ENCODE data around the gene FAM13B.
"Not testable (repeated sequence)": the region's sequence is repeated elsewhere in the genome, so short reads cannot be mapped to it uniquely, and the experiment has no call there.

FAM13B gene

DNA sequence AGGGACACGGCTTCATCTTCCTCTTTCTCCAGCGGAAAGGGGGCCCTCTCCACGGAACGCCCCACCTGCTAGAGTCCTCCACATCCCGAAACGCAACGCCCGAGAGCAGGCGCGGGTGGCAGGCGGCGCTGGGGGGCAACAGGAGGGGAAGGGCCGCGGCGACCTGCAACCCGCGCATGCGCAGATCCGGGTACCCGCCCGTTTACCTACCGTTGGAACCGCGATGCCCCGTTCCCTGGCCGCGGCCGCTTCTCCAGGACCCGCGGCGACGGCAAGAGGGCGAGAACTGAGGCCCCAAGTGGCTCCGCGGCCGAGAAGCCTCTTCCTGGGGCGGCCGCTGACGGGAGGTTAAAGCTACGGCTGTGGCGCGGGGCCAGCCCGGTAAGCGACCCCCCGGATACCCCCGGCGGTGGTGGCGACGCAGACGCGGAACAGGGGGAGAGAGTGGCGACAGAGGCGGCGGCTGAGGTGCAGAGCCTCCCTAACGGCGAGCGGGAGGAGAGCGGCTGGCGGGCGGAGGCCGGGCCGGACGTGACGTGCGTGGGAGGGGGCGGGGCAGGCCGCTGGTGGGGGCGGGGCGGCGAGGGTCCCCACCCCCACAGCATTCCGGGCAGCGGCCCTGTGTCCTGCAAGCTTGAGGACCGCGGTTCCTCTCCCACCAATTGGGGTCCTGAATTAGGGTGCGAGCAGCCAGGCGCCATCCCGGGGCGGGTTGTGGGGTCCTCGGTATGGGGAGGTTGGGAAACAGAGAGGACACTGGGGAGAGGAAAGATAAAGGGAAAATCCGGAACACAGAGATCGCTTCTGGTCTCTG is at the start of gene FAM13B:
Gene FAM13B, minus strand, starts transcription at position 508 of the 814 bp plus-strand sequence. CDS start 13,968 bp downstream, outside the sequence.
- DNase-seq, result peak; percentile 89

DNA sequence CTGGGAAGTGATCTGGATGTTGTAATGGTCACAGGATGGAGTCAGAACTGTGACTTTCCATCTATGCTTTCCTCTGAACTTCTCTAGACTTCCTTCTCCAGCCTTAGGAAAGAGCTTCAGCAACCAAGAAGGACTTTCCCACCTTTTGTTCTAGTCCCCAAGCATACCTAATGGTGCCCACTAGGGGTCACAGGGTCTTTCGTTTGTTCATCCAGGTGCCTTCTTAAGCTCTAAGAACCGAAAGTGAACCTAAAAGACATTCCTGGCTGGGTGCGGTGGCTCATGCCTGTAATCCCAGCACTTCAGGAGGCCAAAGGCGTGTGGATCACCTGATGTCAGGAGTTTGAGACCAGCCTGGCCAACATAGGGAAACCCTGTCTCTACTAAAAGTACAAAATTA is 49.2 kb upstream of the FAM13B start:
- no peak for DNase-seq

DNA sequence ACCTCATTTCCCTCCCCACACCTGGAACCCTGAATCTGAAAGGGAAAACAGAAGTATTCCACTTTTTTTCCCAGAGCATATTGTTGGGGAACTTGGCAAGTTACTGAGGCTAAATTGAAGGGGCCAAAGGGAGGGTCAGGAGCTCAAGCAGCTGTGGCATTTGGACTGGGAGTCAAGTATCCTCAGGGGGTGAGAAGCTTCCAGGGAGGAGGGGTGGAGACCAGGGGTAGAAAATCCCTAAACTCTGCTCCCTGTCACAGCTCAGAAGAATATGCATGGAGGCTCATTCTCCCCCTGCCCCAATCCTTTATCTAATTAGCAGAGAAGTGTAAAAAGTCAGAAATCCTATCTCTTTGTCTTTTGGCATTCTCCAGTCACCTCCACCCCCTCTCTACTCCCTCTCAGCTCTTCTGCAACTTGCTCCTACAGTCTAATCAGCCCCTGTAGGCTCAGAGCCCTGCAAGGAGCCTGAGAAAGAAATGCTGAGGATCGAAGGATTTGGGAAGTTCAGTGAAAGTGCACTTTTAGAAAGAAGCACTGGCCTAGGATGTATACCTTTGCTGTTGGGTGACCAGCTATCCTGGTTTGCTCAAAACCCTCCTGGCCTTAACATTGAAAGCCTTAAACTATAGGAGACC is 45.2 kb upstream of the FAM13B start:
- DNase-seq, result no peak

DNA sequence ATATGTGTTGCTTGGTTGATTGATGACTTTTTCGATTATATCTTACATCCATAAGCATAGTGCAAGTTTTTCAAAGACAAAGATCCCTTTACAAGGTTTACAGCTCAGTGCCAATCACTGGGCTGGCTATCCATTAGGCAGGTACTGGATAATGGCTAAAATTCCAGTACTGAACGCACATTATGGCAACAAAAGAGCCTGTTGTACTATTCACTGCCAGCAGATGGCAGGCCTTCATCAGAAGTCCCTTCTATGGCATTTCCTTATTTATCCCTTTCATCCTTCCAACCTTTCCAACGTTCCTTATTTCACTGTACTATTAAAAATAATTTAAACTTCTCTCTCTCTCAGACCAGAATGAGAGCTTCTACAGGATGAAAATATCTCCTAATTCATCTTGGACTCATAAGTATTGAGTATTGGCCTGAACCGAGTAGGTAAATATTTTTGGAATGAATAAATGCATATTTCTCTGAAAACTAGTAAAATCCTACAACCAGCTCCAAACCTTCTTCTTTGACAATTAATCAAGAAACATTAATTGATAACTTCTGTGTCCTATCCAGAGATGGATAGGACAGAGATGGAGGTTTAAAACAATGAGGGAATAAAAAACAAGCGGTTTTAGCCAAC is 44.3 kb upstream of the FAM13B start:
- DNase-seq, result peak; percentile 62

DNA sequence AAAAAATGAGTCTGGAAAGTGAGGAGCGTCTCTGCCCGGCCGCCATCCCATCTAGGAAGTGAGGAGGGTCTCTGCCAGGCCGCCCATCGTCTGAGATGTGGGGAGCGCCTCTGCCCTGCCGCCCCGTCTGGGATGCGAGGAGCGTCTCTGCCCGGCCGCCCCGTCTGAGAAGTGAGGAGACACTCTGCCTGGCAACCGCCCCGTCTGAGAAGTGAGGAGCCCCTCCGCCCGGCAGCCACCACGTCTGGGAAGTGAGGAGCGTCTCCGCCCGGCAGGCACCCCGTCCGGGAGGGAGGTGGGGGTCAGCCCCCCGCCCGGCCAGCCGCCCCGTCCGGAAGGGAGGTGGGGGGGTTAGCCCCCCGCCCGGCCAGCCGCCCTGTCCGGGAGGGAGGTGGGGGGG is 37.1 kb upstream of the FAM13B start:
- not testable (repeated sequence) for DNase-seq

DNA sequence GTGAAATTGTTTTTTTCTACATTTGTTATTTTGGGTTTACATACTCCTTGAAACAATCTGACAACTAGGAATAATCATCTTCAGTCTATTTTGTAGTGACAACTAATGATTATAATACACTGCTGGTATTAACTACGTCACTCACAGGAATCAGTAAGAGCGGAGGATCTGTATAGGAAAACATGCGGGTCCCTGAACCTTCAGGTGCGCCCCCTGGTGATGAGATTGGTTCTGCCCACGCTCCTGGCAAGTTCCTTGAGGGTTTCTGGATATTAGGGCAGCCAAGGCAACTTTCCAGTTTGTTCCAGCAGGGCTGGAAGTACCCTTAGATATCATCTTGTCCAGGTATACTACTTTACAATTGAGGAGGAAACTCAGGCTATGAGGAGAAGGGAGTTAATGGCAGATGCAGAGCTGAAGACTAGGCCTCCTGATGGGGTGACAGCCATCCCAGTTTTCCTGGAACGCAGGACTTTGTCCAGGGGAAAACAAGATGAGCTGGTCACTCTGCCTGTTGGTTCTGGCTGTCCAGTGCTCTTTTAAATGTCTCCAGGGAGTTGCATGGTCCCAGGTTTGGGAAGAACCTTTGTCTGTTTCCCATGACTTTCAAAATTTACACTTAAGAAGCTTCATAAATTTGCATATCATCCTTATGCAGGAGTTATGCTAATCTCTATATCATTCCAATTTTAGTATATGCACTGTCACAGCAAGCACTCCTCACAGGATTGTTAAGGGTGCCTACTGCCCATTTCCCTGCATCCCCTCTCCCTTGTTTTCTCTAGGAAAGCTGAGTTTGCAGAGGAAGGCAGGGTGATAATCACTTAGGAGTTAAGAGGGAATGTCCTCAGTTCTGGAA is 36.1 kb upstream of the FAM13B start:
- DNase-seq, result peak; percentile 79

DNA sequence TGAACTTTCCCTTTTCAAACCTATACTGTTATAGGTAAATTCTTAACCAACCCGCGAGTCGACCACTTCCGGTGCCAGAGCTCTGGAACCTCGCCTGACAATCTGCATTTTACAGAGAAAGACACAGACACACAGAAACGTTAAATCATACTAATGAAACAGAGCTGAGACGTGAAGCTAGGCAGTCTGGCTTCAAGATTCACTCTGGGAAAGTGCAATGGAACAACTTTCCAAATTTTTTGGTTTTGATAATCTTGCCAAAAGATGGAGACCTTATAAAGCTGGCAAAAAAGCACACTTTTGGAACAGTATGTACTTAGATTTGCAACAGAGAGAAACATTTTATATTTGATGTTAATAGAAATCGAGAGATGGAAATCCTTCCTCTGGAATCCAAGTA is 35.1 kb upstream of the FAM13B start:
- DNase-seq, result no peak

DNA sequence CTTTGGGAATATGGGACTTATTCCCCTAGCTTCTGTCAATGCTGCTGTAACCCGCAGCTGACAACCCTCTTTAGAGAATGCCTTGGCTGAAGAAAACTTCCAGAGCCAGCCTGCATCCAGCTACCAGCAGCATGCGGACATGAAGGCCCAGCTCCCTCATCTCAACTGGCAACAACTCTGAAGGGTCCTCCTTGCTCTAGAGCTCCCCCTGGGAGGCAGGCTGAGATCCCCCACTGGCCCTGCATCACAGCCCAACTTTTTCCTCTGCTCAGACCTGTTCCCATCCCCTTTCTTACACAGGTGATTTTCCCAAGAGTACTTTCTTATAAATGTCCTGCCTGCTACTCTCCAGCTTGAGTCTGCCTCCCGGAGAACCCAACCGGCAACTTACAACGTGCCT is 32.2 kb upstream of the FAM13B start:
- peak; percentile 17 for DNase-seq

DNA sequence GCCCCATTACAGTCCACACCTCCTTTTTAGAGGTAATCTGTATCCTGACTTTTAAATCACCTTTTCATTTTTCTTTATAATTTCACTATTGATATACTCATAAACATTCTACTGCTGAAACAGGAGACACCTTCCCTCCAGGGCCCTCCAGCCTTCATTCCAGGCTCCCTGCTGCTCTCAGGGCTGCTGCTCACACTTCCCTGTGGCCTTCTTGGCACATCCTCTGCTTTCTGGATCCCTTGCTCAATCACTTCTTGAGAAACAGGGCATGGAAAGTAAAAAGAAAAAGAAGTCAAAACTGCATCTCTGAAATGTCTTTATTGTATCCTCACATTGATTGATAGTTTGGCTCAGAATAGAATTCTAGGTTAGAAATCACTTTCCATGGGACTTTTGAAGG is 31.6 kb upstream of the FAM13B start:
- no peak for DNase-seq

DNA sequence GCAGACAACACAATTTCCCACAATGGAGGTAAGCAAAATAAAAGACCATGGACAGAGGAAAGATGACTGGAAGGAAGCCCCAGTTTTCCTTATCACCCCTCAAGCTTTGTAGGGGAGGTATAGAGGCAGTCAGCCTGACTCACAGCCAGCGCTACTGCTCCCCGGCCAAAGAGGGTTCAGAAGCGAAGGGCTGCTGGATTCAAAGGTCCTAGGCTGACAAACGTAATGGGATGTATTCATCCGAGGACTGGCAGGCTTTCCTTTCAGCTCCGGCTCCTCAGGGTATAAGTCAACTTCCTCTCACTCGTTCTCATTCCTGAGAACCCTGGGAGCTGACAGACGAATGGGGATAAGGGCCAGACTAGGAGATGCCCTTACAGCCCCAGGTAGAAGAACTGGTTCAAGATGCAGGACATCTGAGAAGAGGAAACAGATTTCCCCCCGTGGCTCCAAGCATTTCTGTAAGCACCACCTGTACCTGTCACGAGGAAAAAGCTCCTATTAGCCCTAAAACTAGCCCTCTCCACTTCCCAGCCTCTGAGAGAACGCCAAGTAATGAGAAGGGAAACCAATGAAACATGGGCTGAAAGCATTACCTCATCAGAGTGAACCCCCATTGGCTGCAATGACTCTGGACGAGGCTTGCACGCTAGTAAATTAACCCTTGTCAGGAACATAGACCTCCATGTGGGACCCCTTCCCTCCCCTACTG is 22.1 kb upstream of the FAM13B start:
- no peak for DNase-seq

DNA sequence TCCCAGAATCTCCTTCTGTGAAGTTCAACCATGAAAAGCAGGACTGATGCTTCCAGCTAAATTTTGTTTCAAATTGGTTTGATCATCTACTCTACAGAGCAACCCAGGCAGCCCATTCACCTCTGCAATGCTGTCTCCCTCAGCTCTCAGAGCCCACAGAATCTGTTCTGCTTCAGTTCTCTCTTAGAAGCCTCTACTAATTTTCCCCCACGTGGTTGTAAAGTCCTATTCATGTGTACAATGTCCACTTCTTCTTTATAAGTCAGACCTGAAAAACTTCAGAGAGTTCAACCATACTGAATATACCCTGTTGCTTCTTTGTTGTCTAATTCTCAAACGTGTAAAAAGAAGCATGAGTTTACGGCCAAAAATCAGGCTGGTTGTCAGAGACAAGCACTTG is 21.3 kb upstream of the FAM13B start:
- no peak for DNase-seq

DNA sequence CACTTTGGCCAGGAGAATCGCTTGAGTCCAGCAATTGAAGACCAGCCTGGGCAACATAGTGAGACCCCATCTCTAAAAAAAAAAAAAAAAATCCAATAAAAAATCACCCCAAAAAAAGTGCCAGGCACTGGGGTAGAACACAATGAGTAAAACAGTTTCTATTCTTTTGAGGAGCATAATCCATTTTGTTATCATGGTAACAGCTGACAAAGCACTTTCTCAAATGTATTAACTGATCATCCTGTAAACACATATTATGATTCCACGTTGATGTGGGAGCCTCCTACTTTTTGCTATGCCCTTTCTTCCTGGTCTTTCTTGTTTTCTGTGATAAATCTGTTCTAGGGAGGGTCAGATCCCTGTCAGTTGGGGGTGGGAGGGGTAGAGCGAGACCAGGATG is 20.7 kb upstream of the FAM13B start:
- no peak for DNase-seq

DNA sequence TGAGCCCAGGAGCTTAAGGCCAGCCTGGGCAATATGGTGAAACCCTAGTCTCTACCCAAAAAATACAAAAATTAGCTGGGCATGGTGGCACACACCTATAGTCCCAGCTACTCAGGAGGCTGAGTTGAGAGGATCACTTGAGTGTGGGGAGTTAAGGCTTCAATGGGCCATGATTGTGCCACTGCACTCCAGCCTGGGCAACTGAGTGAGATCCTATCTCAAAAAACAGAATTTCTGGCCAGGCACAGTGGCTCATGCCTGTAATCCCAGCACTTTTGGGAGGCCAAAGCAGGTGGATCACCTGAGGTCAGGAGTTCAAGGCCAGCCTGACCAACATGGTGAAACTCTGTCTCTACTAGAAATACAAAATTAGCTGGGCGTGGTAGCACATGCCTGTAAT is 19.8 kb upstream of the FAM13B start:
- not testable (repeated sequence) for DNase-seq

DNA sequence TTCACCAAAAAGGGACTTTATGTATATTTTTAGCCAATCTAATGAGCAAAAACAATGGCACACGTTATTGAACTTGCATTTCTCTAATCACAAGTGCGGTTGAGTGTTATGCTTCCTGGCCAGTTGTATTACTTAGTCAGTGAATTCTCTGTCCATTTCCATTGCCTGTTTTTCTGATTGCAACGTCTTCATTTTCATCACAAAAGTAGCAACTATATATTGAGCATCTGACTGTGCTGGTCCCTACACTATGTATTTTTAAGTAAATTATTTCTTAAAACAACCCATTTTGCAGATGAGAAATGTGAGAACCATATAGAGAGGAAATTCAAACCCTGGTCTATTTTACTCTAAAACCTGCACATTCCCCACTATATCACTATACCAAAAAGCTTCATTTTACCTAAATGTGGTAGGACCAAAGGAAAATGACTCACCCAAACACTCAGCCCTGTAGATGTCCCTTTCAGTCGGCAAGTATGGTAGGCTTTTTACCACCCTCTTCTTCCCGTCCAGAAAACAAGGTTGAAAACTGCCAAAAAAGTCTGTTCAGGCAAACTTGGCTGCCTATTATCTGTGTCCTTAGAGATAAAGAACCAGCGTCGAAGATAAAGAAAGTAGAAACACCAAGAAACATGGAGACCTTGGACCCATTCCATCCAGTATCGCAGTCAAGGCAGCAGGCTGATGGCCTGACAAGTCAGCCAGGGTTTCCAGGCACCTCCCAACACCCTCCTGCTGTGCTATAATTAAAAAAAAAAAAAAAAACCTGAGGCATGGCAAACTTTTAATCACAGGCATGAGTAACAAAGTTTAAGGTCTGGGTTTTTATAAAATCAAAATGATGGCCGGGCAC is 18.8 kb upstream of the FAM13B start:
- DNase-seq, result no peak

DNA sequence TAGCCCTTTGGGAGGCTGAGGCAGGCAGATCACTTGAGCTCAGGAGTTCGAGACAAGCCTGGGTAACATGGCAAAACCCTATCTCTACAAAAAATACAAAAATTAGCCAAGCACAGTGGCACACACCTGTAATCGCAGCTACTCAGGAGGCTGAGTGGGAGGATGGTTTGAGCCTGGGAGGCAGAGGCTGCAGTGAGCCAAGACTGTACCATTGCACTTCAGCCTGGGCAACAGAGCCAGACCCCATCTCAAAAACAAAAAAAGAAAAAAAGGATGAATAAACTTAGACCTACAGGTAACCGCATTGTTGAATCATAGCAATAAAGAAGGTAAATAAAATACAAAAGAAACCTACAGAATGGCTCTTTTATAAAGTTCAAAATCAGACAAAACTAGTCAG is 12.4 kb upstream of the FAM13B start:
- not testable (repeated sequence) for DNase-seq

DNA sequence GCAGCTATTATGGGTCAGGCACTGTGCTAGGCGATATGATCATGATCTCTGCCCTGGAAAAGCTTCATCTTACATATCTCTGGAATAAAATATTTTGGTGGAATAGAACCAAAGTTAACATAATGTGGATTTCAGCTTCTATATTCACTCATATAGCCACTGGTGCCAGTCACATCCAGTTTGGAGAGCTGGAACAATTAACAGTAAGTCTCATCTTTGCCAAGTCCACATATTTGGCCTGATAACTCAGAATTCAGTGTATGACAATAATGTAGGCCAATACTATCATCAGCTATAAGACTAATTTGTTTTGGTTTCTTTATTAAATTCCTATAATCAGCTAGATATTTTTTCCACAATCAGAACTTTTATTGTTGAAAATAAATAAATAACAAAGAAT is 5.9 kb upstream of the FAM13B start:
- no peak for DNase-seq

DNA sequence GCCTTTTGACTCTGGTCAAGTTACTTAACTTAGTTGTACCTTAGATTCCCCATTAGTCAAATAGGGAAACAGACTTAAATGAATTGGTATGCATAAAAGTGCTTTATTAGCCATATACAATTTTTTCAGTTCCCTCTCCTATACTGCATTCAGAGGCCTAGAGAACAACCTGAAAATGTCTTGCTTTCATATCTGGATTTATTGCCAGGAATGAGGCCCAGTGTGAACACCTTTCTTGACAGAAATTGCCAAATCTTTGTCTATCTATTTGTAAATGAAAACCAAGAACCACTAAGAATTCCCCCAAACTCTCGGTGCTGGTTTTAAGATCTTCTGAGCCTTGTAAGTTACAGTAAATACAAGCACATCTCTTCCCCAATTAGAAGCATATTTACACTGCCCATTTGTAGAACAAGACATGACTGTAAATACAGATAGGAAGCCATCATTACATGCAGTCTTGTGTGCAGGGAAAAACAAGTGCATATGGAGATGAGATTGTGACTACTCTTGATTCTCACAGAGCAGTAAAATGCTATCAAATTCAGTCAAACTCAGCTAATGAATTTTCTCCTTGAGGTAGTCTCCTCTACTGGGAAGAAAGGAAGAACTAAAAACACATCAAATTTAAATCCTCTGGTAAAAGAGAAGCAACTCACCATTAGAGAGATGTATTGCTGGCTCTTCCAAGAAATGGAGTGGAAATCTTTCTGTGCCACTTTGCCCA is 5.2 kb upstream of the FAM13B start:
- DNase-seq, result no peak

DNA sequence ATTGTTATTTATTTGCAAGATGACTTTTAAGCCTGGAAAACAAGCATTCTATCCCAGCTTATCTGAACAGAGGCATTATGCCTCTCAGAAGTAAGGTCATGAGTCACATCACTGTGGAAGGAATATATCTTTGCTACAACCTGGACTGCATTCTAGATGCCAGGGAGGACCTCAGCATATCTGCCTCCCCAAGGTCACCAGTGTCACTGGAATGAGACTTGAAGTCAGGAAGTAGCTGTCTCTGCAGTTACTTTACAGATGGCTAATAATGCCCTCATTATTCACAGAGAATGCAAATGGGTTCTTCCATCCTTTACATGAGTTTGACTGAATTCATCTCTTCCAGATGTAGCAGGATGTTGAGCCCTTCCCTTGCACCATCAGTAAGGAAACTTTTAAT is 4.4 kb upstream of the FAM13B start:
- DNase-seq, result no peak

DNA sequence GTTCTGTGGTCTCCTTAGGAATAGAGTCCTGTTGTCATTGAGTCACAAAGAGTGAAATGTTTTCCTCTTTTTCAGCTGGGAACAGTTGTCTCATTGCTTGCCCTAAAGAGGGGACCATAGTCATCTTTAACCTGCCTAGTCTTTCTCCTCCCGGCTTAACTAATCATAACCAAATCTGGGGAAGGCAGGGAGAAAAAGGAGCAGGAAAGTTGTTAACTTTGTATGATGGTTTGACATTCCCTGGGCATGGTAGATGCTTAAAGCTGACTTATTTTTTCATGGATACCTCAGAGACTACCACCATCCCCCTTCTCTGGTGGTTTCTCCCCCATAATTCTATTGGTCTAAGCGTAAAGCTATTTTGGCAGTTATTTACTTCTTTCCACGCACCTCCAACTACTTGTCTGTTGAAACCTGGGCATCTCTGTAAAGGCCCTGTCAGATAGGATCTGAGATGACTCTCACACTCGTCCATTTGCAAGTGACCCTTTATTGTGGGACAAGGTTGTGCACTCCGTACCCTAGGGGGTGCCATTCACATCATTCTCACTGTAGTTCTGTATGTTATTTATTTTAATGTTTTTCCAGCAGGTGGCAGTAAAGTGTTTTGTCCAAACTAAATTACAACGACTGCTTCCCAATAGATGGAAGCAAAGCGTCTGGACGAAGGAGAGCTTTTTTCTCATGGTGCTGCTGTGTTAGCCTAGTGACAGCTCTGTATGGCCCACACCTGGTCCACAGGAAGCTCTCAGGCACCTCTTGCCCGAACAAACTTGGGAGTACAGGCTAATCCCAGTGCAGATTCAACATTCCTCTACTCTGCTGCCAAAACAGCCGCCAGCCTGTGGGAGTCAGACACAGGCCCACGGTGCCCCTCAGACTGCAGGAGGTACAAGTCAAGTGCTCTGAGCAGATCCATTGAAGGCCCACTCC is 3.0 kb upstream of the FAM13B start:
- DNase-seq, result peak; percentile 87

DNA sequence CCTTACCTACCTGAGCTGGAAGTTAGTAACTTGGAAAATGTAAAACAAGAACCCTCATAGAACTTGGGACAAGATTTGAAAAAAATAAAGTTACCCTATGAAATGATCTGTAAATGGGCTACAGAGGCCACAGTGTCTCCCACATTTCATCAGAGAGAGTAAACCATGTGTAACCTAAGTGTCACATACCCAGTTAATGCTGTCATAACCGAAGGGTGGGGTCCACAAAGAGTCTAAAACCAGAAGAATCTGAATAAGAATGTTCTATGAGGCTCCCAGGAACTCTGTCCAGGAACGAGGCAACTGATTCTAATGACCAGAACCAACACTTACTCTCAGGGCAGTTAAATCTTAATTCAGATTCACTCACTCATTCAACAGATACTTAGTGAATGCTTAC is 1.0 kb upstream of the FAM13B start:
- DNase-seq, result no peak
